ENCODE data around the gene PAX7. TPM values are rescaled to one million over a fixed set of nuclear protein-coding genes. Genes with fewer than 3 reads are reported as not detected.

PAX7 gene
- total RNA-seq, 1 experiment from 2014 or later = 0.15 TPM

DNA sequence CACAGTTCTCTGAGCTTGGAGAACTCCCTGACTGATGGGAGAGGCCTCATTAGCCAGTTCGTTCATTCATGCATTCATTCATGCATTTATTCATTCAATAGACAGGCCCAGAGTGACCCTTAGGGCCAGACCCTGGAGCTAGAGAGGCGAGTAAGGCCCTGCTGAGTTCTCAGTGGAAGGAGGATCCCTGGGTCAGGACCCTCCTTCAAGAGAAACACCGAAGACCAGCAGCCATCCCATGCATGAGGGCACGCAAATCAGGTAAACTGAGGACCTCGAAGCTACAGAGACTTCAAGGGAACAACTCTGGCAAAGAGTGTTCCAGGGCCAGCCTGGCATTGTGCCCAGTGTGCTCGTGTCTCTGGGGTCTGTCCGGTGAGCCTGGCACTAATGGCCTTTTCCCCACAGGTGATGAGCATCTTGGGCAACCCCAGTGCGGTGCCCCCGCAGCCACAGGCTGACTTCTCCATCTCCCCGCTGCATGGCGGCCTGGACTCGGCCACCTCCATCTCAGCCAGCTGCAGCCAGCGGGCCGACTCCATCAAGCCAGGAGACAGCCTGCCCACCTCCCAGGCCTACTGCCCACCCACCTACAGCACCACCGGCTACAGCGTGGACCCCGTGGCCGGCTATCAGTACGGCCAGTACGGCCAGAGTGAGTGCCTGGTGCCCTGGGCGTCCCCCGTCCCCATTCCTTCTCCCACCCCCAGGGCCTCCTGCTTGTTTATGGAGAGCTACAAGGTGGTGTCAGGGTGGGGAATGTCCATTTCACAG is 104.8 kb downstream of the PAX7 start:
- no peak overlapping the region for H4K8ac ChIP-seq (replicated peaks; ENCODE audit: insufficient read length, low read depth, low read length)
- DNase-seq = no peak
- no peak overlapping the region for H2BK5ac ChIP-seq (ENCODE audit: insufficient read length, low read length)
- no peak overlapping the region for H4K91ac ChIP-seq (ENCODE audit: insufficient read length, low read depth, low read length)
- peaks cover 44% of the 10 kb centered on the region for H3K27me3 Mint-ChIP-seq (ENCODE audit: low read depth)
- H3K27ac ChIP-seq (ENCODE audit: insufficient read length, low read depth, low read length) = no peak overlapping the region
- H2BK15ac ChIP-seq (ENCODE audit: low read depth, low read length) = no peak overlapping the region
- no peak overlapping the region for H2BK20ac ChIP-seq (ENCODE audit: low read depth, low read length, poor library complexity, severe bottlenecking)
- no peak overlapping the region for H3T11ph ChIP-seq (ENCODE audit: low read length)
- H3K9me3 Mint-ChIP-seq = no peaks in the 10 kb centered on the region; a peak in 2 of 5 replicates
- H3K56ac ChIP-seq (ENCODE audit: insufficient read length, low read depth, low read length) = no peak overlapping the region
- H3K27ac Mint-ChIP-seq = no peak overlapping the region
- peaks cover 0 to 22% of the 10 kb centered on the region in 2 experiments; a peak in 3 of 4 replicates for H3K4me1 Mint-ChIP-seq
- H3K4me1 ChIP-seq (ENCODE audit: insufficient read depth, low read length) = no peaks in the 10 kb centered on the region
- H3K79me2 ChIP-seq (ENCODE audit: insufficient read depth, low read length) = no peaks in the 10 kb centered on the region
- no peak overlapping the region for H2AK5ac ChIP-seq (ENCODE audit: insufficient read length, low read length)
- H2BK12ac ChIP-seq (ENCODE audit: insufficient read length, low read depth, low read length) = no peak overlapping the region
- H3K18ac ChIP-seq (ENCODE audit: insufficient read length, low read depth, low read length) = no peak overlapping the region
- H3K9me3 ChIP-seq (ENCODE audit: control insufficient read depth, low read depth, low read length) = no peaks in the 10 kb centered on the region
- no peaks in the 10 kb centered on the region for H3K79me1 ChIP-seq (ENCODE audit: insufficient read depth, low read depth, low read length, poor library complexity, severe bottlenecking)
- H4K5ac ChIP-seq (ENCODE audit: insufficient read length, low read depth, low read length) = no peak overlapping the region
- H3K4me2 ChIP-seq (ENCODE audit: insufficient read depth, insufficient read length, low read length) = no peak overlapping the region
- H3K23me2 ChIP-seq (ENCODE audit: insufficient read length, low read depth, low read length, poor library complexity, severe bottlenecking) = no peaks in the 10 kb centered on the region
- H3K4me3 Mint-ChIP-seq = no peak overlapping the region
- TF ChIP-seq, protein P1, sequence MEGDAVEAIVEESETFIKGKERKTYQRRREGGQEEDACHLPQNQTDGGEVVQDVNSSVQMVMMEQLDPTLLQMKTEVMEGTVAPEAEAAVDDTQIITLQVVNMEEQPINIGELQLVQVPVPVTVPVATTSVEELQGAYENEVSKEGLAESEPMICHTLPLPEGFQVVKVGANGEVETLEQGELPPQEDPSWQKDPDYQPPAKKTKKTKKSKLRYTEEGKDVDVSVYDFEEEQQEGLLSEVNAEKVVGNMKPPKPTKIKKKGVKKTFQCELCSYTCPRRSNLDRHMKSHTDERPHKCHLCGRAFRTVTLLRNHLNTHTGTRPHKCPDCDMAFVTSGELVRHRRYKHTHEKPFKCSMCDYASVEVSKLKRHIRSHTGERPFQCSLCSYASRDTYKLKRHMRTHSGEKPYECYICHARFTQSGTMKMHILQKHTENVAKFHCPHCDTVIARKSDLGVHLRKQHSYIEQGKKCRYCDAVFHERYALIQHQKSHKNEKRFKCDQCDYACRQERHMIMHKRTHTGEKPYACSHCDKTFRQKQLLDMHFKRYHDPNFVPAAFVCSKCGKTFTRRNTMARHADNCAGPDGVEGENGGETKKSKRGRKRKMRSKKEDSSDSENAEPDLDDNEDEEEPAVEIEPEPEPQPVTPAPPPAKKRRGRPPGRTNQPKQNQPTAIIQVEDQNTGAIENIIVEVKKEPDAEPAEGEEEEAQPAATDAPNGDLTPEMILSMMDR (conservative IDR thresholded peaks at IDR 0.05) = no peak
- H3K4ac ChIP-seq (ENCODE audit: low read depth, low read length) = no peak overlapping the region
- H2BK120ac ChIP-seq (ENCODE audit: low read depth, low read length, poor library complexity, severe bottlenecking) = no peak overlapping the region
- H3K27me3 ChIP-seq (ENCODE audit: insufficient read depth, low read length) = peaks cover 3% of the 10 kb centered on the region; the same call in 1 of the 2 replicates
- WGBS (ENCODE audit: extremely low coverage, insufficient read length, low lambda C conversion rate) = no CpG with 5 or more reads among the region's 22 CpGs
- no peak overlapping the region for H3K9ac ChIP-seq (ENCODE audit: extremely low read depth, insufficient read length, low read length)
- H4K20me1 ChIP-seq (ENCODE audit: control insufficient read depth, insufficient read depth, insufficient read length) = no peaks in the 10 kb centered on the region
- no peak overlapping the region; the same call in 1 of the 2 replicates for H3K14ac ChIP-seq (ENCODE audit: insufficient read depth, low read length)
- H3K36me3 Mint-ChIP-seq (ENCODE audit: insufficient read depth in 1 of 3, low read depth in 3 of 3) = no peaks in the 10 kb centered on the region
- H2AFZ ChIP-seq (ENCODE audit: low read length) = no peak overlapping the region
- H3K23ac ChIP-seq (ENCODE audit: insufficient read length, low read depth, low read length) = no peak overlapping the region

Data from H9 (cell line).